ENCODE measurements around the gene TMEM40.

- TF ChIP-seq CTCF (conservative IDR thresholded peaks at IDR 0.05; ENCODE audit: low read length) (no peak), EZH2phosphoT487 (IDR thresholded peaks at IDR 0.05; ENCODE audit: borderline replicate concordance, low read depth, low read length) (no peak)
Observed at GRCh38 chr3:12700800-12701199, 58.3 kb downstream of the TMEM40 start.

Measured in OCI-LY7 (cell line).